ENCODE measurements around the gene ATP5ME. TPM values are rescaled to one million over a fixed set of nuclear protein-coding genes. Genes with fewer than 3 reads are reported as not detected.
"Not testable (repeated sequence)": the region's sequence is repeated elsewhere in the genome, so short reads cannot be mapped to it uniquely, and the experiment has no call there.

The ATP5ME gene
- total RNA-seq, 2 donors from 2014 or later, result 416 to 553 TPM

DNA sequence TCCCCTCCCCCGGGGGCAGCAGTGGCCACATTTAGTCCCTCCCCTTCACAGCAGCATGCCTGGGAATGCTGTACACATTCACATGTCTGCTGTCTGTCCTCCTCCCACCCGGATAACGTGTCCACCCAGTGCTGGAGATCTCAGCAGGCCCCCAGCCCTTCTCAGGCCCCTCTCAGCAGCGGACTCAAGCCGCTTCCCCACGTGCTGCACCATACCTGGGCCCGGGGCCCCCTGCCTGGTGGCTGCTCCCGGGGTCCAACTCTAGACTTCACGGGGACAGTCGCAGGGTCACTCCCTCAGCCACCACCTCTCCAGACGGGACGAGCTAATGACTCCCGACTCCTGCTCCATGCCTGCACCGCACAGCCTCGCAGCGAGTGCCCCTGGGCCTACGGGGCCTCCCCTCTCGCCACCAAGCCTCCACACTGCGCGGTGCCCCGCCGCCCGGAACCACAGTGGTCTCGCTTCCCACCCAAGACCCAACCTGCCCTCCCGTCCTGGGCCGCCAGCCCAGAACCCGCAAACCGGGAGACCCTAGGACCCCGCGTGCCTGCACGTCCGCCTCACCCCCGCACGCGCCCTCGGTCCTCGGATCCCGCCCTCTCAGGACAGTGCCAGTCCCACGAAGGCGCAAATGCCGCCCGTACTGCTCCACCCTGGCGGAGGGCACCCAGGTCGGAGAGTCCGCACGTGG lies 30.3 kb upstream of the ATP5ME start:
- DNase-seq, result no peak

DNA sequence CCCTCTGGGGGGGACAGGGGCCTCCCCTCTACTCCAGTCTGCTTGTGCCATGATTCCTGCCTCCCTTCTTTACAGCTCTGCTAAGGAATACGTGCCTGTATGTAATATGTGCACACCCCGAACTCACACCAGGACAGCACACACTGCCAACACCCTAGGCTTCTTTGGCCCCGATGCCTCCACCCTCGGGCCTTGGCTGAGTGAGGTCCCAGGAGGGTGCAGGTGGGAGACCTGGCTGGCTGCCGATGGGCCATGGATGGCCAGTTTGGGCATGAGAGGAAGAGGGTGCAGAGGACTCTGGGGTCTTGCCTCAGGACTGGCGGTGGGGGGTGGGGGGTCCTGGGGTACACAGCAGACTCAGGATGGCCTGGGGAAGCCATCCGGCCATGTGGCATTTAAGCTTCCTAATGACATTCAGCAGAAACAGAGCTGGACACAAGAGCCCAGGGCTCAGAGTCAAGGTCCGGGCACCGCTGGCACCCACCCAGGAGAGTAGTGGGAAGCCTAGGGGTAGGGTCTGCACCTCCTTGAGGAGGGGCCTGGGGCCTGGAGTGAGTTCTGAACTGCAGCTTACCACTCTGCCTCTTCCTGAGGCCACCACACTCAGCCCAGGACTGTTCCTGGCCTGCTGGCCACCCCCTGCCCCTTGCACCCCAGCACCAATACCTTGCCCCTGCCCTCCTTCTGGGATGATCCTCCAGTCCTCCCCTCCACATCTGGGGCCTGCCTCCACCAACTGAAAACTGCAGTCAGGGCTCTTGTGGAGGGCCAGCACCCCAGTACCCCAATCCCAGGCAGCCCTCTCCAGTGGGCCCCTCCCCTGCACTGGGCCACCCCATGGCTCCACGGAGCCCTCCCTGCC lies 29.5 kb upstream of the ATP5ME start:
- DNase-seq, result no peak
- intact Hi-C loops (cut with DNase I), result no loop called here
- H3K4me1 ChIP-seq, result peaks cover 3% of the 10 kb centered on the region

More for the DNA sequence above, 30.3 kb upstream of the ATP5ME start:
- Histone ChIP-seq H3K4me3 (no peak overlapping the region), H3K36me3 (no peaks in the 10 kb centered on the region), H3K9me3 (no peaks in the 10 kb centered on the region), H3K9ac (ENCODE audit: low read depth in 2 of 2, low read length in 2 of 2) (no peak overlapping the region), H3K27me3 (no peaks in the 10 kb centered on the region), H3K27ac (no peak overlapping the region), H3K4me1 (peaks cover 3% of the 10 kb centered on the region)
- TF ChIP-seq, protein P1, sequence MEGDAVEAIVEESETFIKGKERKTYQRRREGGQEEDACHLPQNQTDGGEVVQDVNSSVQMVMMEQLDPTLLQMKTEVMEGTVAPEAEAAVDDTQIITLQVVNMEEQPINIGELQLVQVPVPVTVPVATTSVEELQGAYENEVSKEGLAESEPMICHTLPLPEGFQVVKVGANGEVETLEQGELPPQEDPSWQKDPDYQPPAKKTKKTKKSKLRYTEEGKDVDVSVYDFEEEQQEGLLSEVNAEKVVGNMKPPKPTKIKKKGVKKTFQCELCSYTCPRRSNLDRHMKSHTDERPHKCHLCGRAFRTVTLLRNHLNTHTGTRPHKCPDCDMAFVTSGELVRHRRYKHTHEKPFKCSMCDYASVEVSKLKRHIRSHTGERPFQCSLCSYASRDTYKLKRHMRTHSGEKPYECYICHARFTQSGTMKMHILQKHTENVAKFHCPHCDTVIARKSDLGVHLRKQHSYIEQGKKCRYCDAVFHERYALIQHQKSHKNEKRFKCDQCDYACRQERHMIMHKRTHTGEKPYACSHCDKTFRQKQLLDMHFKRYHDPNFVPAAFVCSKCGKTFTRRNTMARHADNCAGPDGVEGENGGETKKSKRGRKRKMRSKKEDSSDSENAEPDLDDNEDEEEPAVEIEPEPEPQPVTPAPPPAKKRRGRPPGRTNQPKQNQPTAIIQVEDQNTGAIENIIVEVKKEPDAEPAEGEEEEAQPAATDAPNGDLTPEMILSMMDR (IDR thresholded peaks at IDR 0.05), result no peak
- intact Hi-C loops (cut with DNase I), result no loop called here

DNA sequence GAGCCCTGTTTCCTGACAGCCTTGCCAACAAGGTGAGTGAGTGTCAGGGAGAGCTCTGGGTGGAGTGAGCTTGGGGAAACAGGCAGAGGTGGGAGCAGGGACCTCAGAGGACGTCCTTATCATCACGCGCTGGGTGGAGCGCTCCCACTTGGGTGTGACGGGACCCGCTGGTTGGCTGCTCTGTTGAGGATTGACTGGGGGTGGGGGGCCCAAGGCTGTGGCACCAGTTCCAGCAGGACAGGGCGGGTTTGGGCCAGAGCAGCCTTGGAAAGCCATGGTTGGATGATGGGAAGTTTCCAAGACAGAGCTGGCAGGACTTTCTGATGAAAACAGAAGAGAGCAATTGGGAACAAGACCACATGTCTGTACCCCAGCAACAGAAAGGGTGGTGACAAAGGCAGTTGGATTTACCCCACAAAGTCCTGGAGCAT lies 28.6 kb upstream of the ATP5ME start:
- intact Hi-C loops (cut with DNase I), result no loop called here
- no peak overlapping the region for H3K4me3 ChIP-seq
- no peak overlapping the region for H3K9ac ChIP-seq (ENCODE audit: low read depth in 2 of 2, low read length in 2 of 2)
- no peaks in the 10 kb centered on the region for H3K9me3 ChIP-seq
- H3K36me3 ChIP-seq, result no peaks in the 10 kb centered on the region
- no peak for DNase-seq
- no peak overlapping the region for H3K27ac ChIP-seq
- TF ChIP-seq, protein P1 (IDR thresholded peaks at IDR 0.05), result no peak
- H3K27me3 ChIP-seq, result no peaks in the 10 kb centered on the region
- H3K4me1 ChIP-seq, result no peaks in the 10 kb centered on the region

More for the DNA sequence above, 29.5 kb upstream of the ATP5ME start:
- H3K27me3 ChIP-seq, result no peaks in the 10 kb centered on the region
- no peak overlapping the region for H3K4me3 ChIP-seq
- H3K9me3 ChIP-seq, result no peaks in the 10 kb centered on the region
- no peak overlapping the region for H3K27ac ChIP-seq
- no peak overlapping the region for H3K9ac ChIP-seq (ENCODE audit: low read depth in 2 of 2, low read length in 2 of 2)
- H3K36me3 ChIP-seq, result no peaks in the 10 kb centered on the region
- TF ChIP-seq, protein P1 (IDR thresholded peaks at IDR 0.05), result no peak

DNA sequence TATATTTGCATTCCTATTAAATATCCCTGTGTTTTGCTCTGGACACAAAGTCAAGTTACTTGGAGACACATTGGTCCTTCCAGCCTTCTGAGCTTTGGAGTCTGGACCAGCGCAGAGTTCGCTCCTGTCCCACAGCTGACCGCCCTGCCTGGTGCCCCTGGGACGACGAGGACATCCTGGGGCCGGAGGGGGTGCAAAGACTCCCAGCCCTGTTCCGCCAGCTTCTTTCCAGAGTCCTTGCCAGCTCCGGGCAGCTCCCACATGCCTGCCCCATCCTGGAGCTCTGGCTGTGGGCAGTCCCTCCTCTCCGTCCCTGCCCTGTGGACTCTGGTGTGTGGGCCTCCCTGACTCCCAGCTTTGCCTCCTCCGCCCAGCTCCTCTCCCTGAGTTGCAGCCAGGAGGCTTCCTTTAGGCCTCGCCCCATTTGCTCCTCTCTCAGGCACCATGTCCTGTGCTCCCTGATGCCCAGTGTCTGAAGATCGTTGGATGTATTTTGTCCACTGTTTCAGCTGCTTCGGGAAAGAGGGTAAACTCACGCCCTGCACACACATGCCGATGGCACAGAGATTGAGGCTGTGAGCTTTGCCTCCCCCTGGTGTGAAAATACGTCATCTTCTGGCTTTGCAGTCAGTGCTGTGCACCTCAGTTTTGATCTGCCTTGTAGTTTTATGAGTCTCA lies 26.6 kb upstream of the ATP5ME start:
- Histone ChIP-seq H3K9ac (ENCODE audit: low read depth in 2 of 2, low read length in 2 of 2) (no peak overlapping the region), H3K9me3 (no peaks in the 10 kb centered on the region), H3K4me1 (no peaks in the 10 kb centered on the region), H3K27me3 (no peaks in the 10 kb centered on the region), H3K4me3 (no peak overlapping the region), H3K27ac (no peak overlapping the region), H3K36me3 (no peaks in the 10 kb centered on the region)
- intact Hi-C loops (cut with DNase I), result no loop called here
- no peak for DNase-seq
- TF ChIP-seq, protein P1 (IDR thresholded peaks at IDR 0.05), result no peak

DNA sequence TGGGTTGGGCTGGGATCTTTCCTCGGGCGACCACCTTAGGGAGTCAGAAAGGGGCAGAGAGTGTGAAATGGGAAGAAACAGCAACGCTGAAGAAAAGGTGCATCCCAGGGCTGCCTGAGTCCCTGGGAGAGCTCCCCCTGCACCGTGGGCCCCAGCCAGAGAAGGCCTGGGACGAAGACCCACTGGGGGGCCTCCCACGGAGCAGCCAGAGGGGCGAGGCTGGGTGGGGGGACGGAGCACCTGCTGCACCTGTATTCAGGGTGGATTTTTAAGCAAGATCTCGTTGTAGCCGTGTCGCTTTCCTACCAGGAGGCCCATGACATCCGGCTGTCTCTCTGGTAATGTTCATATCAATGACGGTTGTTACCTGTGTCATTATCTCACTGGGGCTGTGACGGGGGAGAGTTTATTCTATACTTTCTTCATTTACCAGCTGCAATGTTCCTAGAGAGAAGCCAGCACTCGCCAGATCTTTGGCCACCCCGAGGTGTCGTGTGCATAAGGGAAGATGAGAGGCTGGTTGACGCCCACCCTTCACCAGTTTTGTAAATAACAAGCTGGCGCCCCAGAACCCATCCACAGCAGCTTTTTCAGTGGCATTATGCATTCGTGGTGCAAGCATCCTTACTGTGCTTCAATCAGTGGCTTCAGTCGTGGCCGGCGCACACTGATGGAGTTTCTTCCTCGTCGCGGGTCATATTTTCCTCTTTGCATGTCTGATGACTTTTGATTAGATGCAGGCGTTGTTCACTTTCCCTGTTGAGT lies 25.9 kb upstream of the ATP5ME start:
- Histone ChIP-seq H3K27me3 (no peaks in the 10 kb centered on the region), H3K9me3 (no peaks in the 10 kb centered on the region), H3K9ac (ENCODE audit: low read depth in 2 of 2, low read length in 2 of 2) (no peak overlapping the region), H3K36me3 (no peaks in the 10 kb centered on the region), H3K4me1 (no peaks in the 10 kb centered on the region), H3K27ac (peak overlapping the region; percentile 15), H3K4me3 (no peak overlapping the region)
- TF ChIP-seq, protein P1 (IDR thresholded peaks at IDR 0.05), result no peak
- DNase-seq, result no peak
- intact Hi-C loops (cut with DNase I), result no loop called here

DNA sequence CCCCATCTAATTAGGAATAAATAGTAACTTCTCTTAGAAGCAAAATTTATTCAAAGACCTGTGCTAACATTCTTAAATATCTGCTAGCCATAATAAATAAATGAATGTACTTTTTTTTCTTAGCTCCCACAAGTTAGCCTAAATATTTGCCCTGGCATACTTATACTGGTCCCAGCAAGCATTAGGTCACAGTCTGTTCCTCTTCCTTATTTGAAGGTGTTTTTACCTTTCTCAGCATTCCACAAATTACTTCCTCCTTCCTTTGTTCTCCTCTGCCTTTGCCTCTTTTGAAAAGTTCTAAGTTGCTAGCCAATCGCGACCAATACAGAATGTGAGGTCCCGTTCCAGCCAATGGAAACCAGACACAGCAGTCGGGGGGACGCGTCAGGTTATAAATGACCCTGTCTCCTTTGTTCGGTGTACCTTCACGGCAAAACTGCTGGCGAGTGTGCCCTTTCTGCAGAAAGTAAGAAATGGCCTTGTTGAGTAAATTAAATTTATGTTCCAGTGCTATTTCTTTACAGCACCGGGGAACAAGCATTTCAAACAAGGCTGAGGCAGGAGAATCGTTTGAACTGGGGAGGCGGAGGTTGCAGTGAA lies 20.4 kb upstream of the ATP5ME start:
- intact Hi-C loops (cut with DNase I); H3K27me3 ChIP-seq; H3K9me3 ChIP-seq; H3K4me1 ChIP-seq; H3K4me3 ChIP-seq; DNase-seq; H3K9ac ChIP-seq (ENCODE audit: low read depth in 2 of 2, low read length in 2 of 2); H3K36me3 ChIP-seq; H3K27ac ChIP-seq: not testable (repeated sequence)

Data from colonic mucosa (tissue), 4 donors.